Prostate gland (tissue), 2 donors: ENCODE results near the gene PDS5B.

Source experiments
- CTCF ChIP-seq, 4 experiments: fragments of 200-600 bp in 2 of 4; fragments of 450-650 bp in 2 of 4; sonication (generic) in 2 of 4; IDR thresholded peaks; 1 replicate in 3 of 4; 2 replicates in 1 of 4; pipeline ENCODE4 v1.5.1; 2016 to 2019; ENCODE audit warnings: antibody characterized with exemption in 4 of 4, mild to moderate bottlenecking in 2 of 4, moderate library complexity in 2 of 4
- POLR2A ChIP-seq: fragments of 450-650 bp; IDR thresholded peaks from one replicate; pipeline ENCODE4 v1.6.1; 2016; ENCODE audit warnings: antibody characterized with exemption, mild to moderate bottlenecking

DNA sequence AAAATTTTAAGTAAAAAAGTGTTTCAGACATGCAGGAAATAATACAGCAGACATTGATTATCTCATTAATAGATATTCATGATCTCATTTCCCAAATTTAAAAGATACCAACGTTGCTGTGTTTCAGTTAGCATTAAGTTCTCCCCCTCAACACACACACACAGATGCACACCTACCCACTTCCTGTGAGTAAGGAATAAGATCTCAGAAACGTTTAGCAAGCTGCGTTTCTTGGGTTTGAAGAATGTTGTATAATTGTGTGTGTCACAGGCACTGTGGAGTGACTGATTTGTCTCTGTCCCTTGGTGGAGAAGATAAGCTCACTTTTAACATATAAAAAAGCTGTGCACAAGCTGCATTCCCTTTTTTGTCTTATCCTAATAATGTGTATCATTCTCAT is 196.8 kb downstream of the PDS5B start:
- TF ChIP-seq CTCF (IDR thresholded peaks at IDR 0.05) (no peak), POLR2A (no peak)
